HPDE6-E6E7 (cell line): ENCODE data around the gene PSD2.

Source experiments
- DNase-seq: peaks from one replicate; pipeline ENCODE4 v3.0.0; 2011; ENCODE audit warnings: missing footprints; ENCODE audit errors: extremely low spot score

The PSD2 gene

DNA sequence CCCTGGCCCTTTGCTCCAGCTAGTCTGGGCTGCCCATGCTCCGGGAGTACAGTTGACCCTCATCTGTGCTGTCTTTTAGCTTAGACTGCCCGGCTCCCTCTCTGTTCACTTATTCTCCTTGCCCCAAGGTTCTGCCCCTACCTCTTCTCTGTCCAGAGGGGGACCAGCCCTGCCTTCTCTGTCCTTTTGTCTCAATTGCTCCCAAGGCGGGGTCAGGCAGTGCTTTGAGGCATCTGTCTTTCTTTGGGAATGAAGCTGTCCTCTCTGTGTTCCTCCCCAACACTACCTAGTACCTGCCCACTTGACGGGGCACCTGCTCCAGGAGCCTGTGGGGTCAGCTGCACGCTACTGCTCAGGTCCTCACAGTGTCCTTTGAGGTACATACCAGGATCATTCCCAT is 59.3 kb downstream of the PSD2 start:
- no peak for DNase-seq

DNA sequence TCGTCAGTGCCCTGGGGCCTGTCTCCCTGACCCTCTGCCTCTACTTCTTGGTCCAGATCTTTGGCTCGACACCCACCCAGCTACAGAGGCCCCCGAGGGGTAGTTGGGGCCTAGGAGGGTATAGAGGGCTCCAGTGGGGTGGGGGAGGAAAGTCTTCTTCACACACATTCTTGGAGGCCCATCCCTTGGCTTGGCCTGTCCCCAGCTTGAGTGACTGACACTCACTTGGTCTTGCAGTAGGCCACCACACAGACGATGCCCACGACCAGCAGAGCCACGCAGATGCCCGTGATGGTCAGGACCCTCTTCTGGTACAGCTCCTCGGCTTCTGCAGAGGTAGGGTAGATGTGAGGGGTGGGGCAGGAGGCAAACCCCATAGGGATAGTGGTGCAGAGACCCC is 59.8 kb downstream of the PSD2 start:
- no peak for DNase-seq

DNA sequence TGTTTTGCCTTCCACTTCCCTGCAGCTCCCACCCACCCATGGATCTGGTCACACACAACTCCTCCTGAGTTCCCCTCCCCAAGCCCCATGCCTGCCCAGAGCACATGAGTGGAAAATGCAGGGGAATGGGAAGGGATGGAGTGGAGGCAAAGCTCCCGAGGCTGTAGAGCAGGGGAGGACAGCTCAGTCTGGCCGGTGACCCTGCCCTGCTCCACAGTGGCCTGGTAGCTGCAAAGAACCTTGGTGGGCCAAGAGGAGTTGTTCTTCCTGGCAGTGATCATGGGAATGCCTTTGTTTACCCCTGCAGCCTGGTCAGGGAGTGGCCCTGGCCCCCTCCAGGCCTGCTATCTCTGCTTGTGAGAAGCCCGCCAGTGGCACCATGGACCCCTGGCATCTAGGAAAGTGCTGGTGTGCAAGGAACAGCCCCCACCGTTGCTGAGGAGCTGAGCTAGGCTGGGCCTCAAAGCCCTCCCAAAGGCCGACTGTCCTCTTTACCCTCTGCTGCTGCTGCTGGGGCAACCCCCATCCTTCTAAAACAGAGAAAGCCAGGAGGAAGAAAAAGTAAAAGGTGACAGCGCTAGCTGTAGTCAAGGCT is 60.4 kb downstream of the PSD2 start:
- DNase-seq = no peak

DNA sequence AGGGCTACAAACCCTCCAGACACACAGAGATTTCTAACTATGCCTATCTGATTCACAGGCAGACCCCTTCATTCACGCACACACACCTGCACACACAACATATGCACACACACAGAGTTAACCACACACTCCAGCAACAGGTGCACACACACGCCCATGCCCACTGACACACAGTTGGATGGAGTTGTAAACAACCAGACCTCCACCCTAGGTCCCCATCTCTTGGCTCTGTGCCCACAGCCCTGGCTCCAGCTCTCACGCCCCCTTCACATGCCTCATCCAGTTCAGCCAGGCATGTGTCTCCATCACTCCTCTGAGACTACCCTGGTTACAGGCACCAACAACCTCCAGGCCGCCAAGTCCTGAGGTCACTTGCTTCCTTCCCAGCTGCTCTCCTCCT is 61.1 kb downstream of the PSD2 start:
- DNase-seq = no peak

DNA sequence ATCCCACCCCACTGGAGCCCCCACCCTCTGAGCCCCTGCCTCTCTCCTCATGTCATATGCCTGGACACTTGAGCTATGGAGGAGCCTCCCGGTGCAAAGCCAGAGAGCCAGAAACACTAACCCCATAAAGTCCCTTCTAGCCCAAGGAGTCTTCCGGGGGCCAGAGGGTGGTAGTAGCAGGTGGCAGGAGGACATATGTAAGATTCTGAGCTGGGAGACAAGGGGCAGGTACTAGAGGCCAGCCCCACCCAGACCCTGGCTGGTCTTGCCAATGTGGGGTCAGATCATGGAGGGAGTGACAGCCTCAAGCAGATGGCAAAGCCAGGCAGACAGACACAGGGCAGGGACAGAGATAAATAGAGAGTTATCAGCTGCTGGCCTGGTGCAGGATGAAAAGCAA is 63.4 kb downstream of the PSD2 start:
- no peak for DNase-seq

DNA sequence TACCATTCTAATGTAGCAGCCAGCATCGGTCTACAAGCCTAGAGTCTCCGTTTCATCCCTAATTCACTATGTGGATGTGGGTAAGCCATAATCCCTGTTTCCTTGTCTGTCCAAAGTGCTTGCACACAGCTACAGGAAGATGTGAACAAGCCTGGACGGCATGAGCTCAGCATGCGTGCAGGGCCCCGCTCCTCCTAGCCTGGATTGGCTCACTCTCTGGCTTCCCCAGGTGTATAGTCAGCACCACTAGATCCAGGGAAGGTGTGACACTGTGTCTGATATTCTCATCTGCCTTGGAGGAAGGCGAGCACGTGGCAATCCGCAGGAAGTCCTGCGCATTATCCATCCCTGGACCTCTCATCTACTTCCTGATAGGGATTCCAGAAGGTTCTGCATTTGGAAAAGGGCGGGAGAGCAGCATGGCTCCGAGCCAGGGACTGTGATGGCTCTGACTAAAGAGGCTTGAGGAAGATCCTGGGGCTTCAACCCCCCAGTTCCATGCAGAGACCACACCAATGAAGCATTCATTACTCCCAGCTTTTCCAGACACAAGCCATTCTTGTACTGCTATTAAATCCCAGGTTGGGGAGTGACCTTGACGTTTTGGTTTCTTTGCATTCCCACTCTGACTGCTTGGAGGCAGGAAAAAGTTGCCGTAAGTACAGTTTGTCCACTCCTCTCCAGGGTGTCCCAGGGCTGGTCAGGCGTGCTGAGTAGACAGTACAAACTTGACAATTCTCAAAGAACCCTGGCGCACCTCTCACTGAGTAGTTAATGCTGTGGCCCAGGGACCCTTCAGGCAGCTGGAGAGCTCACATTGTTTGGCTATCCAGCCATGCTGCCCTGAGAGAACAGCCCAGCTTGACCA is 65.6 kb downstream of the PSD2 start:
- DNase-seq = no peak

DNA sequence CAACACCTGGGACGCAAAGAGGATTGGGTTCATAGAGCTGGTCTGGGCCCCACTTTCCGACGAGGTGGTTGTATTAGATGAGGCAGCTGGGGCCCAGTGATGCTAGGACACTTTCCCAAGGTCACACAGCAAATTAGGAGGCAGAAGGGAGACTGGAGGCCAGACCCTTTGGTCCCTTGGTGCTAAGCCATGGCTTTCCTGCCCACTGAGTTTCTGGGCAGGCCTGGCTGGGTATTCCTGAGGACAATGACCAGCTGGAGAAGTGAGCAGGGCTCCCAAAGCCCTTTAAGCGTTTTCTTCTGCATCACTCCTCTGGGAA is 66.2 kb downstream of the PSD2 start:
- no peak for DNase-seq

DNA sequence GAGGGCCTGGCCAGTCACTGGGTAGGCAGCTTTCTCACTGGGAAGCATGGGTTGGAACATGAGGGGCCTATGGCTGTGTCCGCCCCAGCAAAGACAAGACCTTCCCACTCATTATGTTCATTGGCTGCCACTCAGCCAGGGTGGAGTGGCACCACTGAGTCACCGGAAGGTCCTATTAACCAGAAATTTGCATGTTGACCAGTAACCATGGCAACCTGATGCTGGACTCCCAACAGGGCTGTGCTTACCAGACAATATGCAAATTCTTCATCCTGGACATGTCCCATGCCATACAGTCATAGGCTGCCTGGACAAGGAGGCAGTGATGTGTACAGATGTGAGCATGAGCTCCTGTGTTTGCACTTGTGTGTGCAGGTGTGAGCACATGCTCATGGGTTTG is 66.7 kb downstream of the PSD2 start:
- no peak for DNase-seq

DNA sequence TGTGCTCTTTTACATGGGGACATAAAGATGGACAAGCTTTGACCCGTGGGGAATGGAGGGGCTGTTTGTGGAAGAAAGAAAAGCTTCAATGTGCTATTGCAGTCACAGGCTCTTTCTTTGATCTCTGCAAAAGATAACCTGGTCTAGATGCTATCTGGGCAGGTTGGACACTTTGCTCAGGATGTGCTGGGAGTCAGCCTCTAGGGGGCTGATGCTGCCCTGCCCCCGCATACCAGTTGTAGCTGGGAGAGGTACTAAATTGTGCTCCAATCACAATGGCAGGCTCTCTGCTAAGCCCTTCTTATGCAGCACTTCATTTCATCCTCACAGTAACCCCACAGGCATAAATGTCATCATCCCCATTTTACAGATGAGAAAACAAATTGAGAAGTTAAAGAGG is 67.2 kb downstream of the PSD2 start:
- no peak for DNase-seq

DNA sequence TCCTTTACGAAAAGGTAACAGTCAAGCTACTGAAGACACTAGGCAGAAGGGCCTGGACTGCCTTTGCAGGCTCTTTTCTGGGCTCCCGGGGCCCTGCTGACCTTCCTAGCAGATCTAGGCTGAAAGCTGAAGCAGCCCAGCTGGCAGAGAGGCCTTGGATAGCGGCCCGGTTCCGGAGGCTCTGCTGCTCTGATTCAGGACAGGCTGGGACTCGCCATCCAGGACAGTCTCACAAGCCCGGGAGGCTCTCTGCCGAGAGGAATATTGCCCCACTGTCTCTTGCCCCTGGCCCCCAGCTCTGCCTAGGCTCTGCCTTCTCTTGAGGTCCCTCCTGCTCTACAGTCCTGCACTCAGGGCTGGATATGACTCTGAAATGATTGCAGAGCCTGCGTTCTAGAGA is 67.8 kb downstream of the PSD2 start:
- DNase-seq = peak; percentile 49

DNA sequence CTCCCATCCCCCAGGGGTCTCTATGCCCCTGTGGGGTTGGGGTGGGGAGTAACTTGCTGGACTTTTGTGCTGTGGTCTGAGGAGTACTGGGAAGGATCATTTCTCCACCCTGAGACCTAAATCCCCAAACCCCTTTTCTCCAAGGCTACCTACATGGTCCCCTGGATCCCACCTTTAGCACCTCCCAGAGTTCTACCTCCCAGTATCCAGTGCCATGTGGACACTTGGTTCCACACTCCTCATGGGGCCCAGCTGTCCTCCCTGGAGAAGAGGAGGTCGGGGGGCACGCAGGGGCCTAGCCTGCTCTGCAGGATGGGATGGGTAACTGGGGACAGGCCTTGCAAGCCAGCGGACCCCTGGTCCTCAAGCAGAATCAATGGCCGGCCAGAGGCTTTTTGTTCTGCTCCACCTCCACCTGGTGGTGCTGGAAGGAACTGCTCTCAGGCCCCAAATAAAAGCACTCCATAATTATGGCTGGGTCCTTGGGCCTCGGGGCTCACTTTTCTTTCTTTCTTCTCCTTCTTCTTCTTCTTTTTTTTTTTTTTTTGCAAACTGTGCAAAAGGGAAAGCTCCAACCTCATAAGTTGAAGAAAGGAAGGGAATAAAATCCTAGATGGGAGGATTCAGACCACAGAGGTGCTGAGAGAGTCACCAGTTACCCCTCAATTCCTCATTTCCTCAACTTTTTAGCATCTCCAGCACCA is 68.4 kb downstream of the PSD2 start:
- peak; percentile 67 for DNase-seq

DNA sequence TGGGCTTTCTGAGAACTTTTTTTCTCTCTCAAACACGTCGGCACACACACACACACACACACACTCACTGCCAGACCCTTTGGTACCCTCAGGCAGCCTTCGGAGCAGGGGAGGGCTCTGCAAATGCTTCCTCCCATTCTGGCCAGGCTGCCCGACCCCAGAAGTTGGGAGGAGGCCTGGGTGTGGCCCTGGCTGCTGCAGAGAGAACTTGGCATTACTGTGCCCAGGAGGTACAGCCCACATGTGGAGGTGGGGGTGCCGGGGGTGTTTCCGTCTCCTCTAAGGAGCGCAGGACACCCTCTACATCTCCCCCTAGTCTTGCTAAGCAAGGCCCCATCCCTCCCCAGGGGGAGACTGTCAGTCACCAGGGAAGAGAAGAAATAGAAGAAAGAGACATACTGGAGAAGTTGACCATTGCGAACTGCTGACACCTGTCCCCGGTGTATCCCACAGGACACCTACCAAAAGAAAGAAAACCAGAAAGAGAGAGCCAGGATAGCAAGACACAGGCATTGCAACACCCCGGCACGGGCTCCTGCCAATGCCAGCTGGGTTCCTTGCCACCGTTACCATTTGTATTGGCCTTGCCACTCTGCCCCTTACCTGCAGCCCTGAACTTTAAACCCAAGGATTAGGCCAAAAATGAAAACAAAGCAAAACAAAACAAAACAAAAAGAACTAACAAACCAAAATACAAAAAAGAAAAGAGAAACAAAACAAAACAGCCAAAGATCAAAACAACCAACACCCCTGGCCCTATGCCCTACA is 69.3 kb downstream of the PSD2 start:
- no peak for DNase-seq

DNA sequence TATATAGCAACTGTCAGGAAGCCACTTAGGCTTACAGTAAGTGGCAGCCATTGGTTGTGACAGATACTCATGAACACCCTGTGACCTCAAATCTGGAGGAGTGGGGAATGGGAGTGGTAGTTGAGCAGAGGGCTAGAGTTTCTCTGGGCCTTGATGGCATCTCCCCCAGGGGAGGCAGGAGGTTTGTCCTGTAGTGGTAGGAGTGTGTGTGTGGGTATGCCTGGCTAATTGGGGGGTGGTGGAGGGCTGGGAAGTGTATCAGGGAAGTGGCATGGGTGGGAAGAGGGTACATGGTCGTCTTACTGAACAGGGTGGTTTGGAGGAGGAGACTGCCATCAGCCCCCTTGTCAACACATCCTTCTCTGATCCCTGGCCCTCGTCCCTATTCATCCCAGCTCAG is 71.5 kb downstream of the PSD2 start:
- no peak for DNase-seq

DNA sequence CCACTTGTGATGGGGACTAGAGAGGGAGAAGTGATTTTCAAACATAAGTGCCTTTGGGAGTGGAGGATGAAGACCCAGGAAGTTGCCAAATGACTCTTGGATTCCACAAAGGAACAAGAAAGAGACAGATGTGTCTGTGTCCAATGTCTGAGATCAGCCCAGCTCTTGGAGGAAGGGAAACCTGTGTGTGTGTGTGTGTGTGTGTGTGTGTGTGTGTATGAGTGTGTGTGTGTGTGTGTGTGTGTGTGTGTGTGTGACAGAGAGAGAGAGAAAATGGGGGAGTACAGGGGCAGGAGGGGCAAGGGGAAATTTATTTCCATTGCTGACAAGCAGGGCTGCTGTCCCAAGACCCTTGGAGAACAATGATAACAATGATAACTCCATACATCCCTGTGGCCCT is 72.0 kb downstream of the PSD2 start:
- no peak for DNase-seq

DNA sequence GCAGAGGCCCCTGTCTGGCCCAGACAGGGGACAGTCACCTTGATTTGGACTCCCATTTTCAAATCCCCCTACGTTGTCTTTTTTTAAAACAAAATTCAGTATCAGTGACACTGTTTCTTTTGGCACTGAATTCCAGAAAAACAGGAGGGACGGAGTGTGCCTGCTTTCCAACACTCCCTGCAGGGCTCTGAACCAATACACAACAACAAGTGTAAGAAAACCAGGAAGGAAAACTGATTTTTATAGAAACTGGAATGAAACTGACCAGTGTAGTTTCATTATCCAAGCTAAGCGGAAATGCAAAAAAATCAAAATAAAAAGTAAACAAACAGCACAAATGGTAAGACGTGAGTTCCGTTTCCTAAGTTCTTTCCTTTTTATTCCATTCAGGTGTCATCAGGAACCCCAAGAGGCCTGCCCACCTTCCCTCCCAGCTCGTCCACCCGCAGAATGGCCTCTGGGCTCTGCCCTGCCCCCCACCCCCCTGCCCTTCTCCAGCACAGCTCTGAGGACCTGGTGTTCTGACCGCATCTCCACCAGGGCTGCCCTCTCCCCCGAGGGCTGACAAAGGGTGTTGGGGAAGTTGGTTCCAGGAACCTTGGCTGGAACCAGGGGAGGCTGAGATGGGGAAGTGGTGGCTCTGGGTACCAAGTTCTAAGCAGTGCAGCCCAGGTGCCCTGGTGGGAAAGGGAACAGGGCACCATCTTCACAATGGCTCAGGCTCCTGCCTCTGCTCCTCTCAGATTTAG is 73.6 kb downstream of the PSD2 start:
- no peak for DNase-seq

DNA sequence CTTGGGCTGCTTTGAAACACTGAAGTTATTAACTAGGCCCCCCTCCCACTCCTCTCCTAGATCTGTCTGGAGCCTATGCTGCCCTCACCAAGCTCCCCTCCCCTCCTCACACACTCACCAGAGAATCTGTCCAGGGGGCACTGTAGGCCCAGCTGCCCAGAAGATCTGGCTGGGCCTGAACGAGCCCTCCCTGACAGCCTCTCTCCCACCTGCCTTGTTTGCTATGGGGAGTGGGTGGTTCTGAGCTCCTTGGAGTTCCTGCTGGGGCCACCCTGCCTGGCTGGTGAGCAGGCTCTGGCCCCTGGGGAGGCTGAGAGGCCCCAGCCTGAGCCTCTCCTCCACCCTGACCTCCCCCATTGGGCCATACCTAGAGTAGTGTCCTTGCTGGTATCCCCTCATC is 75.1 kb downstream of the PSD2 start:
- DNase-seq = no peak

DNA sequence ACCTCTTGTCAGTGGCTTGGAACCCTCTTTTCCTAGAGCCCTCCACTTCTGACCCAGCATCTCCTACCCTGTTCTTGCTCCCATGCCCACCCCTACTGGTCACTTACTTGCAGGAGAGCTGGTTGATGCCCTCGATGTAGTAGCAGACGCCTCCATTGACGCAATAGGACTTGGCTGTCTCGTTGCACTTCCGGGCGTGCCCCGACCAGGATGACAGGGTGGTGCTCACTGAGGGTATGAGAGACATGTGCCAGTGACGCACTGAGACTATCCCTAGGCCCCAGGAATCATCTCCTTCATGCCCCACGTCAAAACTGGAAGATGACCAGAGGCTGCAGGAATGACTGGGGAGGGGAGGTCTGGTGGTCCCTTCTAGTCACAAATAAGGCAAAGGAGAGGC is 76.0 kb downstream of the PSD2 start:
- no peak for DNase-seq

DNA sequence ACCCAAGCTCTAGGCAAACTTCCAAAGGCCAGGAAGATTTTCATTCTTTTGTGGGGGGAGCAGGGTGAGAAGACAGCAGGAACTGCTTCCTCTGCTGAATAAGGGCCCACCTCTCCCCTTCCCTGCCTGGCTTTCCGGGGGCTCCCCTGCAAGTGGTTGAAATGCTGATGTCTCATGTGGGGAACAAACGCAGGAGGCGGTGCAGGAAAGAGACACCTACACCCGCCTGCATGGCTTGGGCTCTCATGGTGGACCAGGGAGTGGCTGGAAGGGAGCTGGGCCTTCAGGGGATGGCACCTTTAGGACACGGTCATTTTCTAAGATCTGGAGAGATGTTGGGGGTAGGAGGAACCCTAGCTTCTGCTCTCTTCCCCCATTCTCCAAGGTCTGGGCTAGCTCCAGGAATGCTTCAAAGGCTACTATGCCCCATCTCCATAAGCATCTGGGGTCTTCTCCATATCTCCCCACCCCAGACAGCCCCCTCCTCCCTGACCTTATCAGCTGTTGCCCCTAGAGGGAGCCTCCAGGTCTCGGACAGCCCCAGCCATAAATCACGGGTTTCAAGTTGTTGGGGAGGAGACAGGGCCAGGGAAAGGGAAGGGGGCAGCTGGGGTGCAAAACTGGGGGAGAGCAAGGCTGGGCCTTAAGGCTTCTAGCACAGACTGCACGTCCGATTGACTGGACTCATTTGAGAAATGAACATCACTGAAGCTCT is 76.6 kb downstream of the PSD2 start:
- no peak for DNase-seq

DNA sequence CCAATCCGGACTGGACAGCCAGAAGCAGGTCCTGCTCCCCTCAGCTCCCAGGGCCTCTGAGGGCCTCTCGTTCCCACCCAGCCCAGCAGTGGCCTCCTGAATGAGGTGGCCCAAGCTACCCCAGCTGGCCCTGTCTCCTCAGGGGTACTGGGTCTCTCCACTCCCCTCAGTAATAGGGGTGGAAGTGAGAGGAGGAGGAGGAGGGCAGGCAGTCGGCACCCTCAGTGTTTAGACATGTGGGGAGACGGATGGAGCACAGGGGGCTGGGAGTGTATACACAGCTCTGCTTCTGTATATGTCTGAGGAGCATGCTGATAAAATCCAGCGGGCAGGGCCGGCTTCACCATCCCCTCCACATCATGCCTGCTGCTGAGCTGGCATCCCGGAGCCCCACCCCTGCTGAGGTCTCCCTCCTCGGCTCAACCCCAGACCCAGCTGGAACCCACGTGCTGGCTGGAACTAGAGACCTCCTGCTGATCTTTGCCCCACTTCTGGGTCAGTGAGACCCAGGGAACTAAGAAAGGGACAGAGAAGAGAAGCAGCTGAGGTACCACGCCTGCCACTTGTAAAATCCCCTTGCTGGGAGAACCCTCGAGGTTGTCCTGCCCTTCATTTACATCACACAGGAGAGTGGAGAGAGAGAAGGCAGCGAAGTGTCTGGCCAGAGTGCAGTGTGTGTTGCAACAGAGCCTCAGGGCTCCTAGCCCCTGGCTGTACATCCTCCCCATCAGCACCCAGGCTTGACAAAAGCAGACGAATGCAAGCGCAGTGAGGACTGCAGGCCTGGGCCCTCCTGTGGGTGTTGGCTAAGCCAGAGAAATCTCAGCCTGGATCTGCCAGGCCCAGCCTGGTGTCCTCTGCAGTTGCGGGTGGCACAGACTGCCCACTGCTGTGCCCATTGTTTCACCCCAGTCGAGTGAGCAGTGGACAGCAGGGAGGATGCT is 77.5 kb downstream of the PSD2 start:
- no peak for DNase-seq

DNA sequence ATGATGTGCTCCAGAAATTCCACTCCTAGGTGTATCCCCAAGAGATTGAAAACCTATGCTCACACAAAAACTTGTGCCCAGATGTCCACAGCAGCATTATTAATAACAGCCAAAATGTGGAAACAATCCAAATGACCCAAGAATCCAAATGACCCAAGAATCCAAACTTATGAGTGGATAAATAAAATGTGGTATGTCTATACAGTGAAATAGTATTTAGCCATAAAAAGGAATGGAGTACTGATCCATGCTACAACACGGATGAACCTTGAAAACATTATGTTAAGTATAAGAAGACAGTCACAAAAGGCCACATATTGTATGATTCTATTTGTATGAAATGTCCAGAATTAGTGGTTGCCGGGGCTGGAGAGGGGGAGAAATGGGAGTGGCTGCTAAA is 80.3 kb downstream of the PSD2 start:
- DNase-seq = no peak
